Measurements from ENCODE around the gene ATRN. TPM values are rescaled to one million over a fixed set of nuclear protein-coding genes. Genes with fewer than 3 reads are reported as not detected.
"Not testable (repeated sequence)": the region's sequence is repeated elsewhere in the genome, so short reads cannot be mapped to it uniquely, and the experiment has no call there.

Gene ATRN
- total RNA-seq, 1 donor from 2014 or later = 26.3 TPM

GRCh38 chr20:3563548-3564177 is 92.8 kb downstream of the ATRN start:
- DNase-seq = peak; percentile 34

- no peak for DNase-seq
Observed at GRCh38 chr20:3565851-3566250, 95.0 kb downstream of the ATRN start.

GRCh38 chr20:3572151-3572550 is 101.3 kb downstream of the ATRN start:
- no peak for DNase-seq

- DNase-seq = no peak
Observed at GRCh38 chr20:3576363-3576762, 105.5 kb downstream of the ATRN start.

GRCh38 chr20:3577366-3577765 is 106.5 kb downstream of the ATRN start:
- DNase-seq = no peak

GRCh38 chr20:3580412-3580811 is 109.6 kb downstream of the ATRN start:
- DNase-seq = no peak

- DNase-seq = no peak
Observed at GRCh38 chr20:3583765-3584164, 112.9 kb downstream of the ATRN start.

GRCh38 chr20:3586093-3586492 is 115.3 kb downstream of the ATRN start:
- DNase-seq = no peak

- no peak for DNase-seq
Observed at GRCh38 chr20:3590164-3590563, 119.3 kb downstream of the ATRN start.

- DNase-seq = no peak
Observed at GRCh38 chr20:3592931-3593330, 122.1 kb downstream of the ATRN start.

GRCh38 chr20:3595541-3595940 is 124.7 kb downstream of the ATRN start:
- no peak for DNase-seq

- DNase-seq = no peak
Observed at GRCh38 chr20:3603108-3603507, 132.3 kb downstream of the ATRN start.

- DNase-seq = not testable (repeated sequence)
Observed at GRCh38 chr20:3605386-3605886, 134.6 kb downstream of the ATRN start.

GRCh38 chr20:3606021-3606420 is 135.2 kb downstream of the ATRN start:
- no peak for DNase-seq

GRCh38 chr20:3611901-3612300 is 141.1 kb downstream of the ATRN start:
- DNase-seq = no peak

GRCh38 chr20:3612795-3613572 is 142.2 kb downstream of the ATRN start:
- DNase-seq = no peak

- peak; percentile 60 for DNase-seq
Observed at GRCh38 chr20:3613821-3614440, 143.1 kb downstream of the ATRN start.

GRCh38 chr20:3614466-3614865 is 143.6 kb downstream of the ATRN start:
- DNase-seq = no peak

GRCh38 chr20:3615171-3615840 is 144.5 kb downstream of the ATRN start:
- DNase-seq = not testable (repeated sequence)

- no peak for DNase-seq
Observed at GRCh38 chr20:3616250-3616649, 145.4 kb downstream of the ATRN start.

- no peak for DNase-seq
Observed at GRCh38 chr20:3621111-3621510, 150.3 kb downstream of the ATRN start.

- DNase-seq = no peak
Observed at GRCh38 chr20:3622406-3622805, 151.6 kb downstream of the ATRN start.

GRCh38 chr20:3627476-3627875 is 156.7 kb downstream of the ATRN start:
- DNase-seq = no peak

Measured in skin of body (tissue), 2 donors.